Mesenchymal stem cell (in vitro differentiated cells and primary cell): ENCODE results near the gene IFI27L2. TPM values are rescaled to one million over a fixed set of nuclear protein-coding genes. Genes with fewer than 3 reads are reported as not detected.

ENCODE experiments used
- DNase-seq: peaks from one replicate; pipeline ENCODE4 v3.0.0-alpha.2; 2013
- H2AFZ ChIP-seq: one replicate; pipeline ENCODE4 v1.6.1; 2013; ENCODE audit warnings: low read depth, mild to moderate bottlenecking, control low read depth, inconsistent platforms, low read length, moderate library complexity
- H2AK5ac ChIP-seq: 2 replicates; pipeline ENCODE4 v1.6.1; 2013; ENCODE audit warnings: low read length, moderate library complexity, mild to moderate bottlenecking, inconsistent platforms; ENCODE audit not compliant: severe bottlenecking
- H2BK120ac ChIP-seq: one replicate; pipeline ENCODE4 v1.6.1; 2013; ENCODE audit warnings: low read depth, mild to moderate bottlenecking, inconsistent platforms, low read length, moderate library complexity
- H2BK12ac ChIP-seq, 2 experiments: one replicate each; pipeline ENCODE4 v1.6.1; 2013; ENCODE audit warnings: inconsistent platforms in 2 of 2, low read length in 2 of 2, mild to moderate bottlenecking in 2 of 2, moderate library complexity in 2 of 2, control low read depth in 1 of 2
- H2BK15ac ChIP-seq: one replicate; pipeline ENCODE4 v1.6.1; 2013; ENCODE audit warnings: mild to moderate bottlenecking, low read depth, inconsistent platforms; ENCODE audit not compliant: poor library complexity, severe bottlenecking
- H2BK5ac ChIP-seq: 2 replicates; pipeline ENCODE4 v1.6.1; 2013; ENCODE audit warnings: low read depth, mild to moderate bottlenecking, low read length, control low read depth, inconsistent platforms; ENCODE audit not compliant: poor library complexity, severe bottlenecking
- H3K14ac ChIP-seq, 2 experiments: one replicate each; pipeline ENCODE4 v1.6.1; 2013; ENCODE audit warnings: inconsistent platforms in 2 of 2, low read length in 2 of 2, control low read depth in 1 of 2, mild to moderate bottlenecking in 1 of 2, moderate library complexity in 1 of 2
- H3K18ac ChIP-seq, 2 experiments: one replicate each; pipeline ENCODE4 v1.6.1; 2013; ENCODE audit warnings: inconsistent platforms in 2 of 2, low read length in 2 of 2, control low read depth in 1 of 2, low read depth in 1 of 2, mild to moderate bottlenecking in 1 of 2
- H3K23ac ChIP-seq, 2 experiments: one replicate each; pipeline ENCODE4 v1.6.1; 2013; ENCODE audit warnings: inconsistent platforms in 2 of 2, low read length in 2 of 2, mild to moderate bottlenecking in 2 of 2, moderate library complexity in 2 of 2, control low read depth in 1 of 2
- H3K27ac ChIP-seq: 2 replicates; pipeline ENCODE4 v1.5.1; 2013; ENCODE audit warnings: mild to moderate bottlenecking, moderate library complexity, low read length, control low read depth, inconsistent platforms; ENCODE audit not compliant: poor library complexity, severe bottlenecking
- H3K27me3 ChIP-seq, 2 experiments: 2 replicates each; pipeline versions ENCODE4 v1.6.1 to v1.7.0; 2013; ENCODE audit warnings: low read length in 2 of 2, mild to moderate bottlenecking in 2 of 2, moderate library complexity in 2 of 2, control low read depth in 1 of 2, inconsistent platforms in 1 of 2; ENCODE audit not compliant: control insufficient read depth in 1 of 2, insufficient read depth in 1 of 2
- H3K36me3 ChIP-seq, 2 experiments: 2 replicates each; pipeline versions ENCODE4 v1.6.1 to v1.7.0; 2013; ENCODE audit warnings: low read length in 2 of 2, control low read depth in 1 of 2, inconsistent platforms in 1 of 2, low read depth in 1 of 2, mild to moderate bottlenecking in 1 of 2; ENCODE audit not compliant: insufficient read depth in 2 of 2, control insufficient read depth in 1 of 2
- H3K4ac ChIP-seq, 2 experiments: one replicate each; pipeline ENCODE4 v1.6.1; 2013; ENCODE audit warnings: inconsistent platforms in 2 of 2, low read length in 2 of 2, mild to moderate bottlenecking in 2 of 2, moderate library complexity in 2 of 2, control low read depth in 1 of 2, low read depth in 1 of 2
- H3K4me1 ChIP-seq: 2 replicates; pipeline ENCODE4 v1.6.1; 2013; ENCODE audit warnings: low read depth, low read length, control low read depth; ENCODE audit not compliant: control insufficient read depth, insufficient read depth
- H3K4me2 ChIP-seq: 2 replicates; pipeline ENCODE4 v1.6.1; 2013; ENCODE audit warnings: low read length, mild to moderate bottlenecking, inconsistent platforms; ENCODE audit not compliant: poor library complexity, severe bottlenecking
- H3K4me3 ChIP-seq, 2 experiments: 2 replicates each; pipeline versions ENCODE4 v1.5.1 to v1.7.0; 2013; ENCODE audit warnings: low read length in 2 of 2, mild to moderate bottlenecking in 2 of 2, control low read depth in 1 of 2, low read depth in 1 of 2; ENCODE audit not compliant: insufficient read depth in 1 of 2
- H3K79me1 ChIP-seq: replicated peaks from 2 replicates; pipeline ENCODE4 v1.6.1; 2013; ENCODE audit warnings: mild to moderate bottlenecking, control low read depth, low read length, inconsistent platforms; ENCODE audit not compliant: poor library complexity, severe bottlenecking
- H3K9ac ChIP-seq: 2 replicates; pipeline ENCODE4 v1.7.0; 2013; ENCODE audit warnings: mild to moderate bottlenecking, low read length, moderate library complexity
- H3K9me3 ChIP-seq: 2 replicates; pipeline ENCODE4 v1.7.0; 2013; ENCODE audit warnings: mild to moderate bottlenecking, low read length; ENCODE audit not compliant: control insufficient read depth
- H4K8ac ChIP-seq: one replicate; pipeline ENCODE4 v1.6.1; 2013; ENCODE audit warnings: inconsistent platforms, mild to moderate bottlenecking, low read length, moderate library complexity
- H4K91ac ChIP-seq: one replicate; pipeline ENCODE4 v1.6.1; 2013; ENCODE audit warnings: mild to moderate bottlenecking, low read length, inconsistent platforms
- WGBS: methylation state at CpG from one replicate; pipeline ENCODE4 v1.1.7; 2013; ENCODE audit warnings: mixed read lengths; 5-methylcytosine and 5-hydroxymethylcytosine counted together
- polyA plus RNA-seq, 2 experiments: library from polyadenylated mRNA; stranded (reverse); fragments of 200-250 nt; gene quantifications; one replicate each; pipeline ENCODE4 v1.2.3, GENCODE V29; 2013

Gene IFI27L2
- polyA plus RNA-seq (2013, experiment 1 of 2) = 72.9 TPM
- polyA plus RNA-seq (2013, experiment 2 of 2) = 74.9 TPM

GRCh38 chr14:94129111-94129757, at the start of gene IFI27L2:
IFI27L2 (minus strand) TSS chr14:94129604; CDS start chr14:94129564, 40 bp downstream.
- Histone ChIP-seq H3K4me2 (peak within 1 kb of the TSS; percentile 84), H2BK120ac (peak within 1 kb of the TSS; percentile 64), H2AFZ (peak within 1 kb of the TSS; percentile 48), H3K79me1 (peaks cover 6% of the 10 kb centered on the region), H4K91ac (peak within 1 kb of the TSS; percentile 92), H3K9ac (peak within 1 kb of the TSS; percentile 92), H2BK5ac (peak within 1 kb of the TSS; percentile 59), H4K8ac (peak within 1 kb of the TSS; percentile 93), H2BK15ac (peak within 1 kb of the TSS; percentile 44), H3K4ac (peak within 1 kb of the TSS; percentile 2 to 88), H3K27ac (peak within 1 kb of the TSS; percentile 83), H3K36me3 (peaks cover 14 to 23% of the 10 kb centered on the region in 2 experiments), H2BK12ac (peak within 1 kb of the TSS in 1 of 2 experiments; percentile 76), H3K14ac (peak within 1 kb of the TSS in 1 of 2 experiments; percentile 0), H3K4me1 (peaks cover 8% of the 10 kb centered on the region), H3K18ac (peak within 1 kb of the TSS; percentile 77), H3K23ac (no peak within 1 kb of the TSS), H3K9me3 (no peaks in the 10 kb centered on the region), H3K27me3 (no peaks in the 10 kb centered on the region), H3K4me3 (peak within 1 kb of the TSS; percentile 63 to 87), H2AK5ac (no peak within 1 kb of the TSS)
- 2% methylated on average over 26 of the region's 27 CpGs for WGBS
- peak; percentile 82 for DNase-seq

GRCh38 chr14:94177806-94178205, 48.4 kb upstream of the IFI27L2 start:
- no peak overlapping the region for H3K4me2 ChIP-seq
- H2AK5ac ChIP-seq = no peak overlapping the region
- no peak overlapping the region for H2BK5ac ChIP-seq
- no peak overlapping the region for H3K23ac ChIP-seq
- peaks cover 7 to 18% of the 10 kb centered on the region in 2 experiments for H3K27me3 ChIP-seq
- H4K91ac ChIP-seq = no peak overlapping the region
- H3K27ac ChIP-seq = no peak overlapping the region
- no peak overlapping the region for H3K4me3 ChIP-seq
- no peak overlapping the region for H3K18ac ChIP-seq
- no peak overlapping the region for H2BK15ac ChIP-seq
- no peaks in the 10 kb centered on the region for H3K79me1 ChIP-seq
- WGBS = no CpG with 5 or more reads among the region's 1 CpG
- no peaks in the 10 kb centered on the region for H3K36me3 ChIP-seq
- H2BK120ac ChIP-seq = no peak overlapping the region
- H3K9me3 ChIP-seq = no peaks in the 10 kb centered on the region
- no peak for DNase-seq
- H2BK12ac ChIP-seq = no peak overlapping the region
- H3K4ac ChIP-seq = no peak overlapping the region
- H3K9ac ChIP-seq = no peak overlapping the region
- H4K8ac ChIP-seq = no peak overlapping the region
- no peak overlapping the region for H3K14ac ChIP-seq
- H3K4me1 ChIP-seq = peaks cover 14% of the 10 kb centered on the region
- no peak overlapping the region for H2AFZ ChIP-seq

- Histone ChIP-seq H2BK120ac (no peak overlapping the region), H2AFZ (no peak overlapping the region), H4K91ac (no peak overlapping the region), H4K8ac (no peak overlapping the region), H3K9me3 (no peaks in the 10 kb centered on the region), H3K23ac (no peak overlapping the region), H3K27ac (no peak overlapping the region), H3K27me3 (peaks cover 7 to 21% of the 10 kb centered on the region in 2 experiments), H3K18ac (no peak overlapping the region), H3K14ac (no peak overlapping the region), H3K79me1 (no peaks in the 10 kb centered on the region), H3K9ac (no peak overlapping the region), H3K4me2 (no peak overlapping the region), H3K4me3 (no peak overlapping the region), H2BK15ac (no peak overlapping the region), H2BK5ac (no peak overlapping the region), H2BK12ac (no peak overlapping the region), H3K4me1 (peaks cover 14% of the 10 kb centered on the region), H2AK5ac (no peak overlapping the region), H3K36me3 (no peaks in the 10 kb centered on the region), H3K4ac (no peak overlapping the region)
- no peak for DNase-seq
- 85% methylated on average over 3 of the region's 3 CpGs for WGBS
Measured at GRCh38 chr14:94176808-94177207, 47.4 kb upstream of the IFI27L2 start.

GRCh38 chr14:94175747-94176146, 46.3 kb upstream of the IFI27L2 start:
- peaks cover 14% of the 10 kb centered on the region for H3K4me1 ChIP-seq
- H4K8ac ChIP-seq = no peak overlapping the region
- H3K4me2 ChIP-seq = no peak overlapping the region
- H2AFZ ChIP-seq = no peak overlapping the region
- no peaks in the 10 kb centered on the region for H3K36me3 ChIP-seq
- no peaks in the 10 kb centered on the region for H3K79me1 ChIP-seq
- no peak overlapping the region for H3K23ac ChIP-seq
- H3K27ac ChIP-seq = no peak overlapping the region
- H3K4ac ChIP-seq = no peak overlapping the region
- H3K9ac ChIP-seq = peak overlapping the region; percentile 52
- H2BK12ac ChIP-seq = no peak overlapping the region
- H2BK5ac ChIP-seq = no peak overlapping the region
- H3K14ac ChIP-seq = no peak overlapping the region
- 65% methylated on average over 4 of the region's 7 CpGs for WGBS
- no peak overlapping the region for H3K18ac ChIP-seq
- H3K27me3 ChIP-seq = peaks cover 7 to 23% of the 10 kb centered on the region in 2 experiments
- H2AK5ac ChIP-seq = no peak overlapping the region
- no peak overlapping the region for H4K91ac ChIP-seq
- H3K4me3 ChIP-seq = peak overlapping the region in 1 of 2 experiments; percentile 75
- H2BK120ac ChIP-seq = no peak overlapping the region
- no peak overlapping the region for H2BK15ac ChIP-seq
- DNase-seq = no peak
- no peaks in the 10 kb centered on the region for H3K9me3 ChIP-seq
